CD4-positive, alpha-beta T cell treated with Interleukin-6 for 4 hours (primary cell): ENCODE measurements around the gene SNRNP40.

Experiments
- DNase-seq: peaks from one replicate; pipeline ENCODE4 v3.0.0-alpha.2; 2020; ENCODE audit warnings: mixed read lengths

The SNRNP40 gene

GRCh38 chr1:31228986-31229385 lies 67.6 kb downstream of the SNRNP40 start:
- DNase-seq, result no peak

- DNase-seq, result no peak
Observed at GRCh38 chr1:31227891-31228568, 68.6 kb downstream of the SNRNP40 start.

- no peak for DNase-seq
Observed at GRCh38 chr1:31224068-31224467, 72.5 kb downstream of the SNRNP40 start.

GRCh38 chr1:31222176-31222575 lies 74.4 kb downstream of the SNRNP40 start:
- DNase-seq, result no peak

- no peak for DNase-seq
Observed at GRCh38 chr1:31221072-31221471, 75.5 kb downstream of the SNRNP40 start.

GRCh38 chr1:31219489-31219888 lies 77.1 kb downstream of the SNRNP40 start:
- no peak for DNase-seq

GRCh38 chr1:31218705-31219104 lies 77.9 kb downstream of the SNRNP40 start:
- no peak for DNase-seq

GRCh38 chr1:31216016-31216415 lies 80.6 kb downstream of the SNRNP40 start:
- no peak for DNase-seq

- no peak for DNase-seq
Observed at GRCh38 chr1:31215065-31215570, 81.5 kb downstream of the SNRNP40 start.

- no peak for DNase-seq
Observed at GRCh38 chr1:31214316-31215064, 82.1 kb downstream of the SNRNP40 start.
